ENCODE results near the gene MTPN. TPM values are rescaled to one million over a fixed set of nuclear protein-coding genes. Genes with fewer than 3 reads are reported as not detected.

Gene MTPN
- total RNA-seq, 2 experiments from 2014 or later: 88.4 to 94.0 TPM

DNA sequence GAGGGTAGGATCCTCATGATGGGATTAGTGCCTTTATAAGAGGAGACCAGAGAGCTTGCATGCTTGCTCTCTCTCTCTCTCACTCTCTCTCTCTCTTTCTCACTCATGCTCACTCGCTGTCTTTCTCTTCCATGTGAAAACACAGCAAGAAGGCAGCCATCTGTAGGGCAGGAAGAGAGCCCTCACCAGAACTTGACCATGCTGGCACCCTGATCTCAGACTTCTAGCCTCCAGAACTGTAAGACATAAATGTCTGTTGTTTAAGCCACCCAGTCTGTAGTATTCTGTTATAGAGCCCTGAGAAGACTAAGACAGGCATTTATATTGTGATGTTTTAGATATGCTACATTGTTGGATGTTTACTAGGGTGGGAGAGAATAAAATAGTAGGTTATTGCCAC is 43.4 kb upstream of the MTPN start:
- Mint-ChIP-seq H3K4me3 (no peak overlapping the region), H3K27ac (no peak overlapping the region), H3K4me1 (ENCODE audit: low read depth) (no peaks in the 10 kb centered on the region), H3K9me3 (no peaks in the 10 kb centered on the region), H3K36me3 (ENCODE audit: low read depth) (no peaks in the 10 kb centered on the region), H3K27me3 (peaks cover 5% of the 10 kb centered on the region)
- POLR2A ChIA-PET: no interaction called here
- DNase-seq (no peak), ATAC-seq (ENCODE audit: poor library complexity) (no peak)
- Histone ChIP-seq H3K4me1 (ENCODE audit: insufficient read depth, low read length) (no peaks in the 10 kb centered on the region), H3K4me3 (ENCODE audit: low read length) (no peak overlapping the region), H3K27ac (ENCODE audit: low read depth in 1 of 2, low read length in 2 of 2) (no peak overlapping the region), H3K27me3 (ENCODE audit: control insufficient read depth in 1 of 2, insufficient read depth in 2 of 2, low read length in 2 of 2) (no peaks in the 10 kb centered on the region), H3K9me3 (ENCODE audit: control insufficient read depth in 1 of 2, insufficient read depth in 1 of 2, low read length in 2 of 2) (no peaks in the 10 kb centered on the region), H3K36me3 (ENCODE audit: insufficient read depth, low read length) (no peaks in the 10 kb centered on the region)
- intact Hi-C loops (cut with DNase I, micrococcal nuclease): no loop called here
- TF ChIP-seq, protein P1, sequence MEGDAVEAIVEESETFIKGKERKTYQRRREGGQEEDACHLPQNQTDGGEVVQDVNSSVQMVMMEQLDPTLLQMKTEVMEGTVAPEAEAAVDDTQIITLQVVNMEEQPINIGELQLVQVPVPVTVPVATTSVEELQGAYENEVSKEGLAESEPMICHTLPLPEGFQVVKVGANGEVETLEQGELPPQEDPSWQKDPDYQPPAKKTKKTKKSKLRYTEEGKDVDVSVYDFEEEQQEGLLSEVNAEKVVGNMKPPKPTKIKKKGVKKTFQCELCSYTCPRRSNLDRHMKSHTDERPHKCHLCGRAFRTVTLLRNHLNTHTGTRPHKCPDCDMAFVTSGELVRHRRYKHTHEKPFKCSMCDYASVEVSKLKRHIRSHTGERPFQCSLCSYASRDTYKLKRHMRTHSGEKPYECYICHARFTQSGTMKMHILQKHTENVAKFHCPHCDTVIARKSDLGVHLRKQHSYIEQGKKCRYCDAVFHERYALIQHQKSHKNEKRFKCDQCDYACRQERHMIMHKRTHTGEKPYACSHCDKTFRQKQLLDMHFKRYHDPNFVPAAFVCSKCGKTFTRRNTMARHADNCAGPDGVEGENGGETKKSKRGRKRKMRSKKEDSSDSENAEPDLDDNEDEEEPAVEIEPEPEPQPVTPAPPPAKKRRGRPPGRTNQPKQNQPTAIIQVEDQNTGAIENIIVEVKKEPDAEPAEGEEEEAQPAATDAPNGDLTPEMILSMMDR (IDR thresholded peaks at IDR 0.05): no peak
- CTCF ChIA-PET: no interaction called here

DNA sequence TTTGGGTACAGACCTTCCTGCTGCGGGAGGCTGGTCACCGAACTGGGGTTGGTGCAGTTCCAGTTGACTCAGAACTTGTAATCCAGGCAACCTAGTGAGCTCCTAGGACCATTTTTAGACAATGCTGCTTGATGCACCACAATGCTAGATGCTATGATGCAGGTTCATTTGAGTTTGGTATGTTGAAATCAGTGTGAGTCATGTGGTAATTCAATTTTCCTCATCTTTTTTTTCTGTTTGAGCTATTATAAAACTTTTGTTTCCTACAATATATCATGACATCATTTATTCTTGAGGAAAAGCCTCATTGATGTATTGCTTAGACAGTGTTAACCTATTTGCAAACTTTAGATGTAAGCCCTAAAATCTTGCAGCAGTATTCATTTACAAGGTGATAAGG is 40.9 kb upstream of the MTPN start:
- no peak overlapping the region for H3K4me3 ChIP-seq (ENCODE audit: low read length)
- ATAC-seq (ENCODE audit: poor library complexity) (no peak), DNase-seq (no peak)
- H3K36me3 Mint-ChIP-seq (ENCODE audit: low read depth): no peaks in the 10 kb centered on the region
- no peak overlapping the region for H3K27ac Mint-ChIP-seq
- H3K4me1 Mint-ChIP-seq (ENCODE audit: low read depth): no peaks in the 10 kb centered on the region
- H3K9me3 Mint-ChIP-seq: no peaks in the 10 kb centered on the region
- H3K27ac ChIP-seq (ENCODE audit: low read depth in 1 of 2, low read length in 2 of 2): no peak overlapping the region
- peaks cover 9% of the 10 kb centered on the region for H3K27me3 Mint-ChIP-seq
- POLR2A ChIA-PET: no interaction called here
- TF ChIP-seq, protein P1 (IDR thresholded peaks at IDR 0.05): no peak
- H3K4me1 ChIP-seq (ENCODE audit: insufficient read depth, low read length): no peaks in the 10 kb centered on the region
- no peaks in the 10 kb centered on the region for H3K27me3 ChIP-seq (ENCODE audit: control insufficient read depth in 1 of 2, insufficient read depth in 2 of 2, low read length in 2 of 2)
- CTCF ChIA-PET: no interaction called here
- intact Hi-C loops (cut with DNase I, micrococcal nuclease): no loop called here
- no peak overlapping the region for H3K4me3 Mint-ChIP-seq
- no peaks in the 10 kb centered on the region for H3K9me3 ChIP-seq (ENCODE audit: control insufficient read depth in 1 of 2, insufficient read depth in 1 of 2, low read length in 2 of 2)
- H3K36me3 ChIP-seq (ENCODE audit: insufficient read depth, low read length): no peaks in the 10 kb centered on the region

DNA sequence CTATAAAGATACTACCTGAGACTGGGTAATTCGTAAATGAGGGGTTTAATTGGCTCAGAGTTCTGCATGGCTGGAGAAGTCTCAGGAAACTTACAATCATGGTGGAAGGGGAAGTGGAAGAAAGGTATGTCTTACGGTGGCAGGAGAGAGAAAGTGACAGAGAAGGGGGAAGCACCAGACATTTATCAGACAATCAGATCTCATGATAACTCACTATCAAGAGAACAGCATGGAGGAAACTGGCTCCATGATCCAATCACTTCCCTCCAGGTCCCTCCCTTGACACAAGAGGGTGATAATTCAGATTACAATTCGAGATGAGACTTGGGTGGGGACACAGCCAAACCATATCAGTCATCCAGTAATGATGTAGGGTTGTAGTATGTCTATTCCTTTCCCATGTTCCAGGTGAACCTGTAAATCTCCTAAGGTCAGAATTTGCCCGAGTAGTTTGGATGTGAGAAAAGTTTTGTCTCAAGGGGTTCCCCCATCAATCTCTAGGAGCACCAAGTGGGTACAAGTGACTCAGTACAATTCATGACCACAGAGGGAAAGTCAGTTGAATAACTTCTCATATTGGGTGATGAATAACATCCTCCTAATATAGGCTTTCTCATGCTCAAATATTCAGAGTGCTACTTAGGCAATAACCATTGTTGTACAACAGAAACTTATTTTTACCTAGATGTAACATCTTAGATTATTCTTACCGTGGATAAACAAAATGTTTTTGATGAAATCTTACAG is 39.7 kb upstream of the MTPN start:
- ATAC-seq (ENCODE audit: poor library complexity): no peak
- H3K27me3 Mint-ChIP-seq: peaks cover 13% of the 10 kb centered on the region
- Histone ChIP-seq H3K36me3 (ENCODE audit: insufficient read depth, low read length) (no peaks in the 10 kb centered on the region), H3K27ac (ENCODE audit: low read depth in 1 of 2, low read length in 2 of 2) (no peak overlapping the region), H3K4me1 (ENCODE audit: insufficient read depth, low read length) (no peaks in the 10 kb centered on the region), H3K4me3 (ENCODE audit: low read length) (no peak overlapping the region), H3K9me3 (ENCODE audit: control insufficient read depth in 1 of 2, insufficient read depth in 1 of 2, low read length in 2 of 2) (no peaks in the 10 kb centered on the region), H3K27me3 (ENCODE audit: control insufficient read depth in 1 of 2, insufficient read depth in 2 of 2, low read length in 2 of 2) (no peaks in the 10 kb centered on the region)
- H3K9me3 Mint-ChIP-seq: no peaks in the 10 kb centered on the region
- POLR2A ChIA-PET: no interaction called here
- H3K27ac Mint-ChIP-seq: no peak overlapping the region
- H3K36me3 Mint-ChIP-seq (ENCODE audit: low read depth): no peaks in the 10 kb centered on the region
- TF ChIP-seq, protein P1 (IDR thresholded peaks at IDR 0.05): no peak
- CTCF ChIA-PET: interaction anchor here (1.3 kb wide), 1 partner anchor 218 kb away, joined by 3 read pairs; no protein-coding TSS in a partner anchor
- H3K4me3 Mint-ChIP-seq: no peak overlapping the region
- intact Hi-C loops (cut with DNase I, micrococcal nuclease): no loop called here
- DNase-seq: no peak
- no peaks in the 10 kb centered on the region for H3K4me1 Mint-ChIP-seq (ENCODE audit: low read depth)

Measured in CD4-positive, alpha-beta T cell (primary cell).